Nephron progenitor cell (in vitro differentiated cells): ENCODE data around the gene RBBP9.
"Not testable (repeated sequence)": the region's sequence is repeated elsewhere in the genome, so short reads cannot be mapped to it uniquely, and the experiment has no call there.

Experiments
- DNase-seq: peaks from one replicate; pipeline ENCODE4 v3.0.0; 2021
- H3K27ac Mint-ChIP-seq: 2 replicates; pipeline ENCODE4 v1.8.0; 2021; ENCODE audit warnings: mild to moderate bottlenecking, moderate library complexity, mixed read lengths
- H3K27me3 Mint-ChIP-seq: 2 replicates; pipeline ENCODE4 v1.8.0; 2021; ENCODE audit warnings: mild to moderate bottlenecking, low read depth, mixed read lengths; ENCODE audit not compliant: poor library complexity
- H3K36me3 Mint-ChIP-seq: 2 replicates; pipeline ENCODE4 v1.8.0; 2021; ENCODE audit warnings: low read depth, mixed read lengths
- H3K4me1 Mint-ChIP-seq: 2 replicates; pipeline ENCODE4 v1.8.0; 2021; ENCODE audit warnings: mixed read lengths
- H3K4me3 Mint-ChIP-seq: 2 replicates; pipeline ENCODE4 v1.8.0; 2021; ENCODE audit warnings: mild to moderate bottlenecking, moderate library complexity, mixed read lengths
- H3K9me3 Mint-ChIP-seq: 2 replicates; pipeline ENCODE4 v1.8.0; 2021; ENCODE audit warnings: mild to moderate bottlenecking, moderate library complexity, mixed read lengths
- TF ChIP-seq, protein P1 (sequence below): fragments of 200-600 bp; sonication (generic); IDR thresholded peaks from 2 replicates; pipeline ENCODE4 v1.5.0; 2021; ENCODE audit warnings: antibody characterized with exemption

Gene RBBP9

DNA sequence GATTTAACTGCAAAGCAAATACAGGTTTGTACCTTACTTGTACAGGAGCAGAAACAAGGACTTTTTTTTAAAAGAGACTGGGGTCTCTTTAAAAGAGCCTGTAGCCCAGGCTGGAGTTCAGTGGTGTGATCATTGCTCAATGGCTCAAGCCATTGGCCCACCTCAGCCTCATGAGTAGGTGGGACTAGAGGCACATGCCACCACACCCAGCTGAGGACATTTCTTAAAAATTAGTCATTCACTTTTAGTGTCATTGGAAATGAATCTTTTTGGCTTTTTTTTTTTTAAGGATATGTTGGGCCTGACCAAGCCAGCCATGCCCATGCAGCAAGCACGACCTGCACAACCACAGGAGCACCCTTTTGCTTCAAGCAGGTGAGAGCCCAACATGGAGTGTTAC is 27.6 kb upstream of the RBBP9 start:
- H3K27me3 Mint-ChIP-seq = no peaks in the 10 kb centered on the region
- no peaks in the 10 kb centered on the region for H3K4me1 Mint-ChIP-seq
- H3K4me3 Mint-ChIP-seq = no peak overlapping the region
- H3K9me3 Mint-ChIP-seq = no peaks in the 10 kb centered on the region
- TF ChIP-seq, protein P1, sequence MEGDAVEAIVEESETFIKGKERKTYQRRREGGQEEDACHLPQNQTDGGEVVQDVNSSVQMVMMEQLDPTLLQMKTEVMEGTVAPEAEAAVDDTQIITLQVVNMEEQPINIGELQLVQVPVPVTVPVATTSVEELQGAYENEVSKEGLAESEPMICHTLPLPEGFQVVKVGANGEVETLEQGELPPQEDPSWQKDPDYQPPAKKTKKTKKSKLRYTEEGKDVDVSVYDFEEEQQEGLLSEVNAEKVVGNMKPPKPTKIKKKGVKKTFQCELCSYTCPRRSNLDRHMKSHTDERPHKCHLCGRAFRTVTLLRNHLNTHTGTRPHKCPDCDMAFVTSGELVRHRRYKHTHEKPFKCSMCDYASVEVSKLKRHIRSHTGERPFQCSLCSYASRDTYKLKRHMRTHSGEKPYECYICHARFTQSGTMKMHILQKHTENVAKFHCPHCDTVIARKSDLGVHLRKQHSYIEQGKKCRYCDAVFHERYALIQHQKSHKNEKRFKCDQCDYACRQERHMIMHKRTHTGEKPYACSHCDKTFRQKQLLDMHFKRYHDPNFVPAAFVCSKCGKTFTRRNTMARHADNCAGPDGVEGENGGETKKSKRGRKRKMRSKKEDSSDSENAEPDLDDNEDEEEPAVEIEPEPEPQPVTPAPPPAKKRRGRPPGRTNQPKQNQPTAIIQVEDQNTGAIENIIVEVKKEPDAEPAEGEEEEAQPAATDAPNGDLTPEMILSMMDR = no peak
- H3K27ac Mint-ChIP-seq = no peak overlapping the region
- no peak for DNase-seq
- peaks cover 49% of the 10 kb centered on the region for H3K36me3 Mint-ChIP-seq

DNA sequence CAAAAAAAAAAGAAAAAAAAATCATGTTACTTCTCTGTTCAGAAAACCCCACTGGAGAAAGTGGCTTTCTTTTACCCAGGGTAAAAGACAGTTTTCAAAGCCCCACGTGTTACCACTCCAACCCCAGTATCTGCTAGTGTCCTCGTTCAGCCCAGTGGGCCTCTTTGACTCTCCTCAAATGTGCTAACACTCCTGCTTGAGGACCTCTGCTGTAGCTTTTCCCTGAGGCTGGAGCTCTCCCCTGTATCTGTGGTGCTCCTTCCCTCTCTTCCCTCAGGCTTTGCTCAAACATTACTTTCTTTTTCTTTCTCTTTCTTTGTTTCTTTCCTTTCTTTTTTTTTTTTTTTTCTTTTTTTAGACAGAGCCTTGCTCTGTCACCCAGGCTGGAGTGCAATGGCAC is 26.0 kb upstream of the RBBP9 start:
- H3K9me3 Mint-ChIP-seq = no peaks in the 10 kb centered on the region

DNA sequence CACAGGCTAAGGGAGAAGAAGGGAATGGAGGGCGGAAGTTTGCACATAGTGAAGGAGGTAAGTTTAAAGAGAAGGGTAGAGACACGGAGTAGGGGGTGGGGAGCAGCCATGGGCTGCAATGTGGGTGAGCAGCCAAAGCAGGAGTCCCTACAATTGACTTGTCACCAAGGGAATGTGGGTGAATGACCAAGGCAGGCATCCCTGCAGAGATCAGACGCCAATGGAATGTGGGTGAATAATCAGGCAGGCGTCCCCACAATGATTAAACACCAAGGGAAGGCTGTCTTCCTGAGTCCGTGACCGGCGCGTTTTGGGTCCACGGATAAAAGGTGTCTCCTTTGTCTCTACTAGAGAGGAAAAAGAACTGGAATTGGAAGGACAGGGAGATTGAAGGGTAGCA is 25.0 kb upstream of the RBBP9 start:
- H3K4me1 Mint-ChIP-seq, DNase-seq, H3K4me3 Mint-ChIP-seq, H3K27me3 Mint-ChIP-seq, H3K27ac Mint-ChIP-seq, H3K9me3 Mint-ChIP-seq: not testable (repeated sequence)
- H3K36me3 Mint-ChIP-seq = peaks cover 29% of the 10 kb centered on the region

More for the DNA sequence above, 26.0 kb upstream of the RBBP9 start:
- H3K27ac Mint-ChIP-seq = no peak overlapping the region
- no peak overlapping the region for H3K4me3 Mint-ChIP-seq
- no peaks in the 10 kb centered on the region for H3K27me3 Mint-ChIP-seq
- TF ChIP-seq, protein P1 = no peak
- DNase-seq = no peak
- no peaks in the 10 kb centered on the region for H3K4me1 Mint-ChIP-seq
- H3K36me3 Mint-ChIP-seq = peaks cover 34% of the 10 kb centered on the region

DNA sequence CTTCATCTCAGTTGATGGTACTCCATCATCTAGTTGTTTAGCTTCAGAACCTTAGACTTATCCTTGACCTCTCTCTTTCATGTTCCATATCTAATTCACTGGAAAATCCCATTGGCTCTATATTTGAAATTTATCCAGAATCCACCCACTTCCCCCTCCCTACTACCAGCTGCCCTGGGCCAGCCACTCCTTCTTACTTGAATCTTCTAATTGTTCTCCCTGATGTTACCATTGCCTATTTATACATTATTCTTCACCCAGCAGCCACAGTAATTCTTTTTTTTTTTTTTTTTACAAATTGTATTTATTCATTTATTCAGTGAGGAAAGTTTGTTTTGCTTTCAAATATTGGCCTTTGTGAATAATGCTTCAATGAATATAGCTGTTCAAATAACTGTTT is 18.9 kb upstream of the RBBP9 start:
- DNase-seq = no peak
- H3K4me1 Mint-ChIP-seq = no peaks in the 10 kb centered on the region
- no peaks in the 10 kb centered on the region for H3K27me3 Mint-ChIP-seq
- no peak overlapping the region for H3K27ac Mint-ChIP-seq
- peaks cover 31% of the 10 kb centered on the region for H3K36me3 Mint-ChIP-seq
- no peak overlapping the region for H3K4me3 Mint-ChIP-seq
- no peaks in the 10 kb centered on the region for H3K9me3 Mint-ChIP-seq
- TF ChIP-seq, protein P1 = no peak

DNA sequence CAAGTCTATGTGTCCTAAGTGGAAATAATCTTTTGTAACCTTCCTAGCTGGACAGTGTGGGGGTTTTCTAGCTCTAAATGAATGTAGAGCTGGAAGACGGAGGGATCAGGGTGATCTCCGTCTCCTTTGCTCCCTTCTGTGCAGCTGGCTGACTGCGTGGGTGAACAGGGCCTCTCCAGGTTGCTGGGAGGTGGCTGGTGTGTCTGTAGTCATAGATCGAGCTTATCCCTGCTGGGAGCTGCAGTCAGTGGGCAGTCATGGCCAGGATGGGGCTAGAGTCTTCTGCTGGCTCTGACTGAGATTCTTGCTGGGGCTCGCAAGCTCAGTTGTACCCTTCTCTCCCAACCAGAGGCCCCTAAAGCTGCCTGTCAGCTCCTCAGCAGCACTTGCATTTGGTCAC is 17.1 kb upstream of the RBBP9 start:
- peaks cover 45% of the 10 kb centered on the region for H3K36me3 Mint-ChIP-seq
- TF ChIP-seq, protein P1 = no peak
- H3K4me1 Mint-ChIP-seq = peaks cover 2% of the 10 kb centered on the region
- no peaks in the 10 kb centered on the region for H3K9me3 Mint-ChIP-seq
- no peak for DNase-seq
- no peak overlapping the region for H3K4me3 Mint-ChIP-seq
- no peak overlapping the region for H3K27ac Mint-ChIP-seq
- H3K27me3 Mint-ChIP-seq = no peaks in the 10 kb centered on the region

DNA sequence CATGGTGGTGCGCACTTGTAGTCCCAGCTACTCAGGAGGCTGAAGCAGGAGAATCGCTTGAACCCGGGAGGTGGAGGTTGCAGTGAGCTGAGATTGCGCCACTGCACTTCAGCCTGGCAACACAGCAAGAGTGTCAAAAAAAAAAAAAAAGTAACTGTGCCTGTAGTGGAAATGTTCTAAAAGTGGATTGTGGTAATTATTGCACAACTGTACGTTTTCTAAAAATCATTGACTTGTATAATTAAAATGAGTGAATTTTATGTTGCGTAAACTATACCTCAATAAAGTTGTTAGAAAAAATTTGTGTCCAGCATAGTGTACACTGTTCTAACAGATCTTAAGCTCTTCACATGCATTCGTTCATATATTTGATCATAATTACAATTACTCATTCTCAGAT is 16.2 kb upstream of the RBBP9 start:
- TF ChIP-seq, protein P1 = no peak
- peaks cover 11% of the 10 kb centered on the region for H3K4me1 Mint-ChIP-seq
- no peak overlapping the region for H3K4me3 Mint-ChIP-seq
- DNase-seq = no peak
- peaks cover 45% of the 10 kb centered on the region for H3K36me3 Mint-ChIP-seq
- no peak overlapping the region for H3K27ac Mint-ChIP-seq
- no peaks in the 10 kb centered on the region for H3K27me3 Mint-ChIP-seq
- H3K9me3 Mint-ChIP-seq = no peaks in the 10 kb centered on the region
